HG02884 (cell line): ENCODE measurements around the gene CNTN5.

Source experiments
- ATAC-seq: cut with Tn5 transposase; IDR thresholded peaks from one replicate; pipeline ENCODE4 v1.9.1; 2021; ENCODE audit warnings: mild to moderate bottlenecking, moderate library complexity; ENCODE audit not compliant: unreplicated experiment

CNTN5 gene

GRCh38 chr11:99501655-99502054 is 480.9 kb downstream of the CNTN5 start:
- ATAC-seq: no peak

GRCh38 chr11:99505316-99505715 is 484.6 kb downstream of the CNTN5 start:
- ATAC-seq: no peak

- ATAC-seq: no peak
Measured at GRCh38 chr11:99505831-99506230, 485.1 kb downstream of the CNTN5 start.

DNA sequence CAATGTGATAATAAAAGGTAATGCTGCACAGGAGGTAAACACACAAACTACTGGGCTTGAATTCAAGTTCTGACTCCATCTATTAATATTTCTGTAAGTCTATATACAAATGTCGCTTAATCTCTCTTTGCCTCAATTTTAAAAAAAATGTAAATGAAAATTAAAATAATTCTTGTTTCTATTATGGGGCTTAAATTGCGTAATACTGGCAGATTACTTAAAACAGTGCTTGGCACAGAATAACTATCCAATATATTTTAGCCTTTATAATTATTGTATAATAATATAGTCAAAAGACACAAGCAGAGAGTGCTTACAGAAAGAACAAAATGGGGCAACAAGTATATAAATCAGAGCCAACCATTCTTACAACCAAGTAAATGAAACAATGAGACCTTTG is 489.1 kb downstream of the CNTN5 start:
- no peak for ATAC-seq

GRCh38 chr11:99513368-99513767 is 492.6 kb downstream of the CNTN5 start:
- ATAC-seq: no peak

- no peak for ATAC-seq
Measured at GRCh38 chr11:99519095-99519494, 498.3 kb downstream of the CNTN5 start.

- no peak for ATAC-seq
Measured at GRCh38 chr11:99522467-99523173, 501.9 kb downstream of the CNTN5 start.

- no peak for ATAC-seq
Measured at GRCh38 chr11:99531468-99531867, 510.7 kb downstream of the CNTN5 start.

GRCh38 chr11:99534812-99535211 is 514.1 kb downstream of the CNTN5 start:
- no peak for ATAC-seq

DNA sequence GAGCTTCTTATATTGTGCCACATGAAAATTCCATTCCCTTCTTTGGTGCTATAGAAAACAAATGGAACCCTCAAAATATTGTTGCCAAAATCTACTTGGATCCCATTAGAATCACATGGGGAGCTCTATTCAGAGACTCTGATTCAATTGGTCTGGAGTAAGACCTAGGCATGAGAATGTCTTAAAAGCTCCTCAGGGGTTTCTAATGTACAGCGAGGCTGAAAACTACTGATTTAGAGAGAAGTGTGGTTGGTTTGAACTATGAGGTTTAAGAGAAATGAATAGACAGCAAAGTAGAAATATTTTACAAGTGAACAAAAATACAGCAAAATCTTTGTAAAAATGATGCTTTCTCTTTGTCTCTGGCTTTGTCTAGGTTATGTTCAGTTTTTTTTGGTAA is 514.7 kb downstream of the CNTN5 start:
- ATAC-seq: no peak

DNA sequence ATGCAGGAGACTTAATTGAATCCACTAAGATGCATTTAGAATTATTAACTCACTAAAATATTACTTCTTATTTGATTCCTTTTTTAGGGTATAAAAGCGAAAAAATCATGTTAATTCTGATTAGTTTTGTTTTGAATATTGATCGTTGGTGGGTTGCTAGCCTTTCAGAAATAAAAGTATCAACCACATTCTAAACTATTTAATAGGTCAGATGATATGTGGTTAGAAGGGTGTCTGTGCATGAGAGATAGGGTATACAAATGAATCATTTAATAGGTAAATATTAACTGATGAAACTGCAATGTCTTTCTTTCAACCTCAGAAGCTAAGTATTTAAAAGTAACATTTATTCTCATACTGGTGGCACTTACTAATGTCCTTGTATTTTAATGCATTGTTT is 515.1 kb downstream of the CNTN5 start:
- no peak for ATAC-seq

- ATAC-seq: no peak
Measured at GRCh38 chr11:99537681-99538080, 516.9 kb downstream of the CNTN5 start.

DNA sequence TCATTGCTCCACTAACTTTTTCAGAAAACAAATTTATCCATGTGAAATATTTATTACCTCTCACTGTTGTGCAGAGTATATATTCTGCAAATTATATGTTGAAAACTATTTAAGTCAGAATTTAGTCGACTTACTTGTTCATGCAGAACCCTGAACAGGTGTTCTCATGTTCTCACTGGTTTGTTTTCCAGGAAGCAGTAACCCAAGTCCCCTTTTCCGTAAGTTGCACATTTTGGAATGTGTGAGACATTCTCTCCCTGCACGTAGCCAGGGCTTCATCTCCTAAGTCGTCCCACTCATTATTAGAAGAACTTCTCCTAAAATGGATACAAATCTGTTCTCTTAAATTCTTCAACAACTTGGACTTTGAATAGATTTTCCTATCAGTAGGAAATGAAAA is 524.9 kb downstream of the CNTN5 start:
- ATAC-seq: no peak

- no peak for ATAC-seq
Measured at GRCh38 chr11:99548264-99548663, 527.5 kb downstream of the CNTN5 start.

GRCh38 chr11:99554232-99554903 is 533.6 kb downstream of the CNTN5 start:
- ATAC-seq: no peak

DNA sequence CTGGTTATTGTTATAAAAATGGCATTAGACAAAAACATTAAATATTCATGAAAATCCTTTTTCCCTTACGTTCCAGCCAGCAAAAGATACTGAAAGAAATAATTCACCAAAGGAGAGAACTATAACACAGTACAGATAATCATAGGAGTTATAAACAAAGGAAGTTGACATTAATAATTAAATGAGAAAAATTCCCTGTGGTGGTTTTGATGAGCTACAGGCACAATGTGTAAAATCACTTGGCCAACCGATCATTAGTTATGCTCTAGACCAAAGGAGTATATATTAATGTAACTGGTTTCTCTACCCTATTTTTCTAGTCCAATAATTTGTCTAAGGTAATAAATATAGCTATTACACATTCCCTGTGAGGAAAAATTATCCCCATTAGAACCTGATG is 534.7 kb downstream of the CNTN5 start:
- no peak for ATAC-seq

DNA sequence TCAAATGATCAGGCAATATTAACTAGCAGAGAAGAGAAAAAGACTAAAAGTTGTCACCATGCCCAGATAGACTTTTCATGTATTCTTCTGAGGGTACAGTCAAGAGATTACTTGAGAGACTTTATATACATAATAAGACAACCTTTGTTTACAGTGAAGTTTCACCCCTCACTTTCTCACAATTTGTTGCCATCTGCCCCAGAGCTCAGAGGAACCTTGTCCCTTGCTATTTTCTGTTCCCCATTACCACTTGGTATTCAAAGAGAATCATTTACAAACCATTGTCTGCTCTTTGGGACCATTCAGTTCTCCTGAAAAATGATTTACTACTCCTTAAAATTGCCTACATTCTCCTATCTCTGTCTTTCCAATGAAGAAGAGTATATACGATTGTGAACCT is 544.6 kb downstream of the CNTN5 start:
- no peak for ATAC-seq

DNA sequence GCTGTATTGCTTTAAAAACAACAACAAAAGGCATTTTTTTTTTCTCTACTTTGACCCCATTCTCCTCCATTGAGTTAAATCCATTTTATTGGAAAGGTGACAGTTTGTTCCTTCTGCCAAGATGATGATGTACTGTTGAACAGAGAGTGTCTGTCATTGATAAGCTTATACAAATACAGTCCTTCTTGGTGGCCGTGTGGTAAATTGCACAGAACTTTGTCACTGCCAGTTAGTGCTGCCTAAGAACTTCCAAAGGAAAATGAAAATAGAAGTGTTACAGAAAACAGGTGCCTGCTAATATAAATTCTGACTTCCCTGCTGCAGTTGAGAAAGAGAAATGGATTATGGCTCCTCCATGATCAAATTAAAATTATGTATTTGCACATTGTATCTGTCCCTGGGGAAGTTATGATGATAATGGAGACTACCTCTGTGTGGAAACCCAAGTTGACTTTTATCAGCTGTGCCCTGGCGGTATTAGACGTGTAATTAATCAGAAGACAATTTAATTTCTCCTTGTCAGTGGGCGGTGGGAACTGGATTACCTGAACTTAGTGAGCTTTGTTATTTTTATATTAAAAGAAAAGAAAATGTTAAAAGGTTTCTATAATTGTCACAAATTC is 546.7 kb downstream of the CNTN5 start:
- no peak for ATAC-seq

- no peak for ATAC-seq
Measured at GRCh38 chr11:99568808-99569207, 548.1 kb downstream of the CNTN5 start.

GRCh38 chr11:99571094-99571493 is 550.3 kb downstream of the CNTN5 start:
- ATAC-seq: no peak

- no peak for ATAC-seq
Measured at GRCh38 chr11:99584830-99585229, 564.1 kb downstream of the CNTN5 start.

- ATAC-seq: no peak
Measured at GRCh38 chr11:99585606-99586005, 564.9 kb downstream of the CNTN5 start.
